B cell (primary cell): ENCODE results near the gene AGBL4.

Experiments used
- CTCF ChIP-seq: fragments of 200-600 bp; IDR thresholded peaks from one replicate; pipeline ENCODE4 v1.8.0; 2022; ENCODE audit warnings: antibody characterized with exemption, mild to moderate bottlenecking
- EZH2 ChIP-seq: IDR thresholded peaks from 2 replicates; pipeline ENCODE4 v1.6.1; 2012; ENCODE audit warnings: borderline replicate concordance, low read depth, mild to moderate bottlenecking, moderate library complexity, low read length; ENCODE audit not compliant: insufficient read depth, poor library complexity, severe bottlenecking

GRCh38 chr1:48869116-48869893, 1154.4 kb downstream of the AGBL4 start:
- no peak for TF ChIP-seq CTCF
- no peak for TF ChIP-seq EZH2
